ENCODE data around the gene ZNF639.

GRCh38 chr3:179279837-179280236 is 43.0 kb upstream of the ZNF639 start:
- TF ChIP-seq, protein P1, sequence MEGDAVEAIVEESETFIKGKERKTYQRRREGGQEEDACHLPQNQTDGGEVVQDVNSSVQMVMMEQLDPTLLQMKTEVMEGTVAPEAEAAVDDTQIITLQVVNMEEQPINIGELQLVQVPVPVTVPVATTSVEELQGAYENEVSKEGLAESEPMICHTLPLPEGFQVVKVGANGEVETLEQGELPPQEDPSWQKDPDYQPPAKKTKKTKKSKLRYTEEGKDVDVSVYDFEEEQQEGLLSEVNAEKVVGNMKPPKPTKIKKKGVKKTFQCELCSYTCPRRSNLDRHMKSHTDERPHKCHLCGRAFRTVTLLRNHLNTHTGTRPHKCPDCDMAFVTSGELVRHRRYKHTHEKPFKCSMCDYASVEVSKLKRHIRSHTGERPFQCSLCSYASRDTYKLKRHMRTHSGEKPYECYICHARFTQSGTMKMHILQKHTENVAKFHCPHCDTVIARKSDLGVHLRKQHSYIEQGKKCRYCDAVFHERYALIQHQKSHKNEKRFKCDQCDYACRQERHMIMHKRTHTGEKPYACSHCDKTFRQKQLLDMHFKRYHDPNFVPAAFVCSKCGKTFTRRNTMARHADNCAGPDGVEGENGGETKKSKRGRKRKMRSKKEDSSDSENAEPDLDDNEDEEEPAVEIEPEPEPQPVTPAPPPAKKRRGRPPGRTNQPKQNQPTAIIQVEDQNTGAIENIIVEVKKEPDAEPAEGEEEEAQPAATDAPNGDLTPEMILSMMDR (IDR thresholded peaks at IDR 0.05): no peak
- TF ChIP-seq EP300 (IDR thresholded peaks at IDR 0.05) (no peak), POLR2AphosphoS5 (IDR thresholded peaks at IDR 0.05) (no peak)
